ENCODE measurements around the gene ARL6.

Gene ARL6

DNA sequence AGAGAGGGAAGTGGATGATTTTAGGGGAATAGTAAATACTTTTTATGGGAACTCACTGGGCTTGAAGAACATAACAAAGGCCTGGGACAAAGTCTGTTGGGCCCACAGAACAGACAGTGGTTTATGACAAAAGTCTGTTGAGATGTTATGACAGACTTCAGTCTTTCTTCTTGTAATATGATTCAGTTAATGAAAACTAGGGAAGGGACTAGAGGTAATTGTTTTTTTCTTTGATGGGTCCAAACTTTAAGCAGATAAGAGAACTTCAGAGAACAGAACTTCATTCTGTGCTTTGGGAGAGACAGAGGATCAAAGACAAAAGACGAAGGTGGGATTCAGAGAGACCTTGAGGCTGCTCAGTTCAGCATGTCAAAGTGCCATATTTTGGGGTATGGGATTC, 66.6 kb downstream of the ARL6 start:
- TF ChIP-seq, protein P1, sequence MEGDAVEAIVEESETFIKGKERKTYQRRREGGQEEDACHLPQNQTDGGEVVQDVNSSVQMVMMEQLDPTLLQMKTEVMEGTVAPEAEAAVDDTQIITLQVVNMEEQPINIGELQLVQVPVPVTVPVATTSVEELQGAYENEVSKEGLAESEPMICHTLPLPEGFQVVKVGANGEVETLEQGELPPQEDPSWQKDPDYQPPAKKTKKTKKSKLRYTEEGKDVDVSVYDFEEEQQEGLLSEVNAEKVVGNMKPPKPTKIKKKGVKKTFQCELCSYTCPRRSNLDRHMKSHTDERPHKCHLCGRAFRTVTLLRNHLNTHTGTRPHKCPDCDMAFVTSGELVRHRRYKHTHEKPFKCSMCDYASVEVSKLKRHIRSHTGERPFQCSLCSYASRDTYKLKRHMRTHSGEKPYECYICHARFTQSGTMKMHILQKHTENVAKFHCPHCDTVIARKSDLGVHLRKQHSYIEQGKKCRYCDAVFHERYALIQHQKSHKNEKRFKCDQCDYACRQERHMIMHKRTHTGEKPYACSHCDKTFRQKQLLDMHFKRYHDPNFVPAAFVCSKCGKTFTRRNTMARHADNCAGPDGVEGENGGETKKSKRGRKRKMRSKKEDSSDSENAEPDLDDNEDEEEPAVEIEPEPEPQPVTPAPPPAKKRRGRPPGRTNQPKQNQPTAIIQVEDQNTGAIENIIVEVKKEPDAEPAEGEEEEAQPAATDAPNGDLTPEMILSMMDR (IDR thresholded peaks at IDR 0.05), result no peak

DNA sequence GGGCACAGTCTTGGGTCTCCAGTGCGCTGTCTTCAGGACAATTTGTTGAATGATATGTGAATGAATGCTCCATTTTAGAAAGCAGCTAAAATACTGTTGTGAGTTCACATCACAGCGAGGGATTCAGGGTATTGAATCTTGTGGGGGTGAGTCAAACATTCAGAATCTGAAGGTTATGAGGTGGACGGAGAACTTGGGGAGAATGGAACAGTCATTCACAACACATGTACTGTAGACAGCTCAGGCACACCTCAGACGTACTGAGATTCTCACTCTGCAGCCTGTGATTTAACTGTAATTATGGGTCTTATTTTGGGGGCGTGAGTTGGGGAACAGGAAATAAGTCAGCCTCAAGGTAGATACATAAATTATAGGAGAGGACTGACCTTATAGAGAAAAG, 71.2 kb downstream of the ARL6 start:
- TF ChIP-seq, protein P1 (IDR thresholded peaks at IDR 0.05), result no peak

DNA sequence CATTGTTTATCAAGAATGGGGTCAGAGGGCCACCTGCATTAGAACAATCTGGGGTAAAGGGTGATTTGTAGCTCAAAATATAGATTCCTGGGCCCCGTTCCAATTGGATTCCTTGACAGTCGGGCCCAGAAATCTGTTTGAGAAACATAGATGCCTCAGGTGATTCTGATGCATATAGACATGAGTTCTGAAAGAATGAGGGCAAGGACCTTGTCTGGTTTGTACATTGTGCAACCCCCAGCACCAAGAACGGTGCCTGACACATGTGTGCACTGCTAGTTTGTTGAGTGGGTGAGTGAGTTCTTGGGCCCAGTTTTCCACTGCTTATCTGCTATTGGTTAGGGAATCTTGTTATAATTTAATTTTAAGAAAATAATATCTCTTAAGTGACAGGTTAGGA, 73.8 kb downstream of the ARL6 start:
- TF ChIP-seq, protein P1 (IDR thresholded peaks at IDR 0.05), result no peak

DNA sequence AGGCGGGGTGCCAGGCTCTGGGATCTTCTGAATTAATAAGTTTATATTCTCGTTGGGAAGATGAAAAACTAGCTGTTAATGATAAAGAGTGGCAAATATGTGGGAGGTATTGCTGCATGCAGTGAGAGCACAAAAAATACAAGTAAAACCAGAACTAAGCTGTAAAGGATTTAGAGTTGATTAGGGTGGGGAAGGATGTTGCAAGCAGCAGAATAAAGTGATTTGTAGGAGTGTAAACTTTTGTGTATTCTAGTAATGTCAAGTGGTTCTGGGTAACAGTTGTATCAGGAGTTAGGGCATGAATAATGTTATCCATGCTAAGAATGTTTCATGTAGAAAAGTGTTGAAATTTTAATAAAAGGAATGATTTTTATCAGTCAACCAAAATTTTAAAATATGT, 75.4 kb downstream of the ARL6 start:
- TF ChIP-seq, protein P1 (IDR thresholded peaks at IDR 0.05), result no peak

DNA sequence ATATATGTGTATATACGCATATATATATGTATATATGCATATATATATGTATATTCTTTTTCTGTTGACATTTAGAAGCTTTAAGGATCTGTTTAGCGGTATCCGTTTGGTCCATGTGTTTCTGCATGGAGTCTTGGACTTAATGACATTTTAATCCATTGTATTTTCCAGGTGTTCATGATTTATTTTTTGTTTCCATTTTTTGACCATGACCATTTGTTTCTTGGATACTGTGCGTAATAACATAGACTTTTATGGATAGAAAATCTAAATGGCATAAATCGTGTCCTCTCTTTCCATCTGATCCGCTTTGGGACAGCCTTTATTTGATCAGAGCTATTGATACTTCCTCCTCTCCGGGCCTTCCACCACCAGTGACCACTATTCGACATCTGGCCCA, 76.7 kb downstream of the ARL6 start:
- TF ChIP-seq, protein P1 (IDR thresholded peaks at IDR 0.05), result no peak

DNA sequence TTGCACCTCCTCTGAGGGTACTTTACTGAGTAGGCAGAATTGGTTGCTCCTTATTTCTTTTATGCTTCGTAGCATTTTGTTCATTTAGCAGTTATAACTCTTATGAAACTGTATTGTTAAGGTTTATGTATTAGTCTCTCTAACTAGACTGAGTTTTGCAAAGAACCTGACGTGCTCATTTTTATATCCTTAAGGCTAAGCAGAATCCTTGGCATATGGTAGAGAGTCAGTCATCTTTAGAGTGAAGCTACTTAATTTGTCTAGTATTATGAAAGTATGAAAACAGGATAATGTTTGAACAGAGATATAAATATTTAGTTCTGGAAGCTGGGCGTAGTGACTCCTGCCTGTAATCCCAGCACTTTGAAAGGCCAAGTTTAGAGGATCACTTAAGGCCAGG, 77.4 kb downstream of the ARL6 start:
- TF ChIP-seq, protein P1 (IDR thresholded peaks at IDR 0.05), result no peak

DNA sequence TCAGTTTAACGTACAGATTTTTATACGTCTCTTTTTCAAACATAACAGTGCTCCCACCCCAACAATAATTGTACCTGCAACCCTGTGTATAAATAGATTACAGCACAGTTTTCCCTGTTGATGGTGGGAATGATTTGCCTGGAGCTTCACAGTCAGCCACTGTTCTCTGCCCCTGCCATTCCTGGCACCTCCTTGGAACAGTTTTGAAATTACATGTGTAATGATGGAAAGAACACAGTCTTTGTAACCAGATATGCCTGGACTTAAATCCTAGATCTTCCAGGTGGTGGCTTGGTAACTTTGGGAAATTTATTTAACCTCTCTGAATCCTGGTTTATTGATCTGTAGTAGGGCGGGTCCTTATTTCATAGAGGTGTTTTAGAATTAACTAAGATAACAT, 84.2 kb downstream of the ARL6 start:
- TF ChIP-seq, protein P1 (IDR thresholded peaks at IDR 0.05), result no peak

All from LNCAP (cell line).